Sigmoid colon (tissue), 7 donors: ENCODE data around the gene C2orf49. TPM values are rescaled to one million over a fixed set of nuclear protein-coding genes. Genes with fewer than 3 reads are reported as not detected.

ENCODE experiments used
- DNase-seq: peaks from one replicate; pipeline ENCODE4 v3.0.0-alpha.2; 2019
- H3K27ac ChIP-seq, 4 donors: fragments of 200-600 bp; sonication (generic); one replicate each; pipeline ENCODE4 v1.5.1; 2016 to 2019; ENCODE audit warnings: mild to moderate bottlenecking in 1 of 4
- H3K27me3 ChIP-seq, 3 donors: fragments of 200-600 bp; sonication (generic); one replicate each; pipeline ENCODE4 v1.5.1; 2019; ENCODE audit warnings: mild to moderate bottlenecking in 1 of 3
- H3K36me3 ChIP-seq, 4 donors: fragments of 200-600 bp; sonication (generic); one replicate each; pipeline ENCODE4 v1.5.1; 2016 to 2019
- H3K4me1 ChIP-seq, 4 donors: fragments of 200-600 bp; sonication (generic); one replicate each; pipeline ENCODE4 v1.5.1; 2017 to 2019
- H3K4me3 ChIP-seq, 4 donors: fragments of 200-600 bp; sonication (generic); one replicate each; pipeline ENCODE4 v1.5.1; 2017 to 2019; ENCODE audit warnings: mild to moderate bottlenecking in 2 of 4, moderate library complexity in 1 of 4
- H3K9me3 ChIP-seq, 4 donors: fragments of 200-600 bp in 3 of 4; sonication (generic) in 3 of 4; one replicate each; pipeline versions ENCODE4 v1.5.1 to v1.6.1; 2013 to 2019
- CTCF ChIP-seq, 4 experiments: fragments of 450-650 bp in 3 of 4; fragments of 200-600 bp in 1 of 4; IDR thresholded peaks; one replicate each; pipeline ENCODE4 v1.5.1; 2016 to 2019; ENCODE audit warnings: antibody characterized with exemption in 4 of 4, mild to moderate bottlenecking in 3 of 4, moderate library complexity in 2 of 4
- EP300 ChIP-seq, 4 donors: sonication (generic); formaldehyde crosslinking; IDR thresholded peaks; one replicate each; pipeline ENCODE4 v1.6.1; 2017; ENCODE audit warnings: antibody characterized with exemption in 4 of 4
- POLR2A ChIP-seq, 2 donors: fragments of 450-650 bp; IDR thresholded peaks; one replicate each; pipeline ENCODE4 v1.6.1; 2016; ENCODE audit warnings: antibody characterized with exemption in 2 of 2, mild to moderate bottlenecking in 2 of 2, moderate library complexity in 2 of 2
- POLR2AphosphoS5 ChIP-seq, 4 donors: sonication (generic); formaldehyde crosslinking; IDR thresholded peaks; one replicate each; pipeline ENCODE4 v1.6.1; 2017; ENCODE audit warnings: antibody characterized with exemption in 4 of 4
- WGBS, 2 donors: extraction: QIAGEN DNeasy Blood & Tissue Kit; methylation state at CpG; one replicate each; pipeline ENCODE4 v1.1.7; 2013; 5-methylcytosine and 5-hydroxymethylcytosine counted together
- intact Hi-C: fragments of 100-400 bp; cut with DNase I; formaldehyde crosslinking; loops from one replicate; pipeline ENCODE4 v1.15.1; 2023
- polyA plus RNA-seq, 3 donors: library from polyadenylated mRNA; stranded (reverse); fragments of 200-250 nt; gene quantifications; one replicate each; pipeline ENCODE4 v1.2.3, GENCODE V29; 2013
- total RNA-seq, 4 donors: library from RNA; depleted of rRNA; stranded (reverse); fragments of >200 nt; gene quantifications; one replicate each; pipeline ENCODE4 v1.1.0, GENCODE V29; 2016
- donor health status: healthy with polysubstance abuse.
- donor health status: Bipolar disorder and iron deficiency.
- donor health status: healthy.

C2orf49 gene
- total and polyA plus RNA-seq, 7 donors = 8.3 to 22.5 (median 15.7) TPM

GRCh38 chr2:105365206-105365605, 27.9 kb downstream of the C2orf49 start:
- Histone ChIP-seq H3K4me1 (peaks cover 0 to 11% (median 6%) of the 10 kb centered on the region in 4 donors), H3K27ac (no peak overlapping the region), H3K36me3 (peaks cover 6 to 91% (median 38%) of the 10 kb centered on the region in 4 donors), H3K9me3 (no peaks in the 10 kb centered on the region), H3K4me3 (no peak overlapping the region), H3K27me3 (no peaks in the 10 kb centered on the region)
- WGBS, 2 donors = 82 to 84% methylated on average over 3 of the region's 3 CpGs
- no peak for DNase-seq
- TF ChIP-seq CTCF (IDR thresholded peaks at IDR 0.05) (no peak), POLR2AphosphoS5 (IDR thresholded peaks at IDR 0.05) (no peak), POLR2A (IDR thresholded peaks at IDR 0.05) (no peak), EP300 (IDR thresholded peaks at IDR 0.05) (no peak)
- intact Hi-C loops = loop anchor here (5.0 kb wide), 1 partner anchor 177 kb away; no protein-coding TSS in a partner anchor

- Histone ChIP-seq H3K9me3 (no peaks in the 10 kb centered on the region), H3K27ac (no peak overlapping the region), H3K4me1 (peaks cover 0 to 27% (median 20%) of the 10 kb centered on the region in 4 donors), H3K4me3 (no peak overlapping the region), H3K27me3 (no peaks in the 10 kb centered on the region), H3K36me3 (peaks cover 0 to 71% (median 13%) of the 10 kb centered on the region in 4 donors)
- 32 to 63% methylated on average over 8 of the region's 8 CpGs for WGBS, 2 donors
- TF ChIP-seq EP300 (IDR thresholded peaks at IDR 0.05) (no peak), CTCF (IDR thresholded peaks at IDR 0.05) (no peak), POLR2A (IDR thresholded peaks at IDR 0.05) (no peak), POLR2AphosphoS5 (IDR thresholded peaks at IDR 0.05) (no peak)
- DNase-seq = no peak
- intact Hi-C loops = loop anchor here (5.0 kb wide), 1 partner anchor 173 kb away; no protein-coding TSS in a partner anchor
Observed at GRCh38 chr2:105368759-105369408, 31.5 kb downstream of the C2orf49 start.

- WGBS, 2 donors = 43 to 45% methylated on average over 30 of the region's 30 CpGs
- Histone ChIP-seq H3K4me1 (peaks cover 0 to 39% (median 28%) of the 10 kb centered on the region in 4 donors), H3K36me3 (peaks cover 0 to 61% (median 9%) of the 10 kb centered on the region in 4 donors), H3K4me3 (no peak overlapping the region), H3K27ac (no peak overlapping the region), H3K9me3 (no peaks in the 10 kb centered on the region), H3K27me3 (no peaks in the 10 kb centered on the region)
- intact Hi-C loops = loop anchor here (1.0 to 10.0 kb wide), 4 partner anchors 72 to 665 kb away; no protein-coding TSS in a partner anchor
- peak; percentile 93 for DNase-seq
- TF ChIP-seq CTCF (IDR thresholded peaks at IDR 0.05) = peak; percentile 87 to 96 (median 90)
- TF ChIP-seq POLR2AphosphoS5 (IDR thresholded peaks at IDR 0.05) = peak in 1 of 4 donors; percentile 28
- TF ChIP-seq POLR2A (IDR thresholded peaks at IDR 0.05) = no peak
Observed at GRCh38 chr2:105369777-105370690, 32.7 kb downstream of the C2orf49 start.

- Histone ChIP-seq H3K4me1 (peaks cover 0 to 41% (median 29%) of the 10 kb centered on the region in 4 donors), H3K4me3 (no peak overlapping the region), H3K27me3 (no peaks in the 10 kb centered on the region), H3K27ac (no peak overlapping the region), H3K36me3 (peaks cover 0 to 57% (median 6%) of the 10 kb centered on the region in 4 donors), H3K9me3 (no peaks in the 10 kb centered on the region)
- DNase-seq = no peak
- 92 to 95% methylated on average over 10 of the region's 10 CpGs for WGBS, 2 donors
- intact Hi-C loops = loop anchor here (5.0 to 10.0 kb wide), 2 partner anchors 71 to 664 kb away; no protein-coding TSS in a partner anchor
- no peak for TF ChIP-seq POLR2A (IDR thresholded peaks at IDR 0.05)
- no peak for TF ChIP-seq CTCF (IDR thresholded peaks at IDR 0.05)
- TF ChIP-seq POLR2AphosphoS5 (IDR thresholded peaks at IDR 0.05) = no peak
- TF ChIP-seq EP300 (IDR thresholded peaks at IDR 0.05) = no peak
Observed at GRCh38 chr2:105371156-105371555, 33.8 kb downstream of the C2orf49 start.
